CD4-positive, CD25-positive, alpha-beta regulatory T cell (primary cell): ENCODE results near the gene RPS6KA6. TPM values are rescaled to one million over a fixed set of nuclear protein-coding genes. Genes with fewer than 3 reads are reported as not detected.
"Not testable (repeated sequence)": the region's sequence is repeated elsewhere in the genome, so short reads cannot be mapped to it uniquely, and the experiment has no call there.

Source experiments
- ATAC-seq, 2 donors: fragments of 150-1000 bp; cut with Tn5 transposase; one replicate each; pipeline ENCODE4 v1.10.0; 2021; ENCODE audit warnings: low read depth in 2 of 2, moderate number of reproducible peaks in 2 of 2, moderate library complexity in 1 of 2
- DNase-seq, 3 donors: peaks; one replicate each; pipeline versions ENCODE4 v3.0.0 to v3.0.0-alpha.2; 2012 to 2022; ENCODE audit warnings: mixed read lengths in 1 of 3
- H3K27ac ChIP-seq: one replicate; pipeline ENCODE4 v1.7.0; 2013; ENCODE audit warnings: mild to moderate bottlenecking, low read length; ENCODE audit not compliant: insufficient read depth, poor library complexity, severe bottlenecking
- H3K27me3 ChIP-seq: one replicate; pipeline ENCODE4 v1.7.0; 2013; ENCODE audit warnings: low read length; ENCODE audit not compliant: control insufficient read depth, insufficient read depth
- H3K36me3 ChIP-seq: one replicate; pipeline ENCODE4 v1.7.0; 2013; ENCODE audit warnings: mild to moderate bottlenecking, low read length, moderate library complexity; ENCODE audit not compliant: control insufficient read depth, insufficient read depth
- H3K4me1 ChIP-seq: 2 replicates; pipeline ENCODE4 v1.7.0; 2013; ENCODE audit warnings: mild to moderate bottlenecking, low read length; ENCODE audit not compliant: insufficient read depth, control insufficient read depth, poor library complexity, severe bottlenecking
- H3K4me3 ChIP-seq: one replicate; pipeline ENCODE4 v1.7.0; 2013; ENCODE audit warnings: low read depth, mild to moderate bottlenecking, low read length, moderate library complexity
- H3K9me3 ChIP-seq, 2 experiments: 1 replicate in 1 of 2; 2 replicates in 1 of 2; pipeline ENCODE4 v1.7.0; 2013; ENCODE audit warnings: low read length in 2 of 2, mild to moderate bottlenecking in 1 of 2, moderate library complexity in 1 of 2; ENCODE audit not compliant: control insufficient read depth in 2 of 2
- H3K27ac Mint-ChIP-seq, 3 donors: one replicate each; pipeline ENCODE4 v1.8.0; 2020 to 2022; ENCODE audit warnings: mild to moderate bottlenecking in 3 of 3, mixed read lengths in 3 of 3, moderate library complexity in 2 of 3
- H3K27me3 Mint-ChIP-seq: one replicate; pipeline ENCODE4 v1.8.0; 2022; ENCODE audit warnings: mild to moderate bottlenecking, mixed read lengths
- H3K36me3 Mint-ChIP-seq: one replicate; pipeline ENCODE4 v1.8.0; 2020; ENCODE audit warnings: mixed read lengths
- H3K4me1 Mint-ChIP-seq, 4 donors: one replicate each; pipeline ENCODE4 v1.8.0; 2020 to 2022; ENCODE audit warnings: mixed read lengths in 4 of 4, mild to moderate bottlenecking in 1 of 4
- H3K4me3 Mint-ChIP-seq, 4 donors: one replicate each; pipeline ENCODE4 v1.8.0; 2020 to 2022; ENCODE audit warnings: mild to moderate bottlenecking in 4 of 4, mixed read lengths in 4 of 4, moderate library complexity in 3 of 4
- H3K9me3 Mint-ChIP-seq, 7 donors: one replicate each; pipeline ENCODE4 v1.8.0; 2020 to 2022; ENCODE audit warnings: mixed read lengths in 7 of 7, mild to moderate bottlenecking in 3 of 7, moderate library complexity in 2 of 7
- polyA plus RNA-seq, 4 donors: library from polyadenylated mRNA; unstranded; fragments of 300-500 nt; fragmentation: Illumina TruSeq; gene quantifications; one replicate each; pipeline ENCODE4 v1.2.3, GENCODE V29; 2021
- total RNA-seq: library from RNA; stranded (reverse); gene quantifications from one replicate; pipeline ENCODE4 v1.2.3, GENCODE V29; 2022

The RPS6KA6 gene
- total and polyA plus RNA-seq, 5 donors from 2014 or later = 0.05 to 0.06 TPM; not detected in 3

- no peaks in the 10 kb centered on the region for H3K27me3 Mint-ChIP-seq
- H3K36me3 Mint-ChIP-seq = no peaks in the 10 kb centered on the region
- DNase-seq (no peak), ATAC-seq (no peak)
- H3K9me3 Mint-ChIP-seq = peaks cover 0 to 3% (median 0%) of the 10 kb centered on the region in 7 donors
- H3K4me1 Mint-ChIP-seq = no peaks in the 10 kb centered on the region
- no peak overlapping the region for H3K4me3 Mint-ChIP-seq
- H3K36me3 ChIP-seq = no peaks in the 10 kb centered on the region
- H3K4me1 ChIP-seq = no peaks in the 10 kb centered on the region
- no peaks in the 10 kb centered on the region for H3K27me3 ChIP-seq
- H3K27ac ChIP-seq = no peak overlapping the region
- H3K4me3 ChIP-seq = no peak overlapping the region
- no peak overlapping the region for H3K27ac Mint-ChIP-seq
- no peaks in the 10 kb centered on the region for H3K9me3 ChIP-seq
Observed at GRCh38 chrX:84133023-84133422, 55.0 kb downstream of the RPS6KA6 start.

GRCh38 chrX:84123585-84123984 lies 64.4 kb downstream of the RPS6KA6 start:
- no peaks in the 10 kb centered on the region for H3K36me3 Mint-ChIP-seq
- H3K27me3 Mint-ChIP-seq = no peaks in the 10 kb centered on the region
- Histone ChIP-seq H3K9me3 (no peaks in the 10 kb centered on the region), H3K4me1 (no peaks in the 10 kb centered on the region), H3K4me3 (no peak overlapping the region), H3K27ac (no peak overlapping the region), H3K27me3 (no peaks in the 10 kb centered on the region), H3K36me3 (no peaks in the 10 kb centered on the region)
- H3K4me3 Mint-ChIP-seq = no peak overlapping the region
- peaks cover 0 to 11% (median 4%) of the 10 kb centered on the region in 7 donors for H3K9me3 Mint-ChIP-seq
- DNase-seq (no peak), ATAC-seq (no peak)
- H3K27ac Mint-ChIP-seq = no peak overlapping the region
- no peaks in the 10 kb centered on the region for H3K4me1 Mint-ChIP-seq

- Mint-ChIP-seq H3K36me3 (no peaks in the 10 kb centered on the region), H3K4me1 (no peaks in the 10 kb centered on the region), H3K4me3 (no peak overlapping the region), H3K27ac (no peak overlapping the region), H3K9me3 (peaks cover 0 to 5% (median 2%) of the 10 kb centered on the region in 7 donors), H3K27me3 (no peaks in the 10 kb centered on the region)
- no peak for ATAC-seq
- Histone ChIP-seq H3K27ac (no peak overlapping the region), H3K4me3 (no peak overlapping the region), H3K27me3 (no peaks in the 10 kb centered on the region), H3K4me1 (no peaks in the 10 kb centered on the region), H3K9me3 (no peaks in the 10 kb centered on the region), H3K36me3 (no peaks in the 10 kb centered on the region)
- no peak for DNase-seq
Observed at GRCh38 chrX:84118769-84119168, 69.2 kb downstream of the RPS6KA6 start.

GRCh38 chrX:84118315-84118714 lies 69.7 kb downstream of the RPS6KA6 start:
- Mint-ChIP-seq H3K9me3 (peaks cover 0 to 5% (median 4%) of the 10 kb centered on the region in 7 donors), H3K36me3 (no peaks in the 10 kb centered on the region), H3K4me1 (no peaks in the 10 kb centered on the region), H3K27me3 (no peaks in the 10 kb centered on the region), H3K27ac (no peak overlapping the region), H3K4me3 (no peak overlapping the region)
- Histone ChIP-seq H3K36me3 (no peaks in the 10 kb centered on the region), H3K27me3 (no peaks in the 10 kb centered on the region), H3K4me1 (no peaks in the 10 kb centered on the region), H3K27ac (no peak overlapping the region), H3K4me3 (no peak overlapping the region), H3K9me3 (no peaks in the 10 kb centered on the region)
- ATAC-seq (no peak), DNase-seq (no peak)

- no peak overlapping the region for H3K4me3 Mint-ChIP-seq
- H3K27me3 Mint-ChIP-seq = no peaks in the 10 kb centered on the region
- H3K4me1 Mint-ChIP-seq = no peaks in the 10 kb centered on the region
- no peaks in the 10 kb centered on the region for H3K36me3 Mint-ChIP-seq
- H3K4me1 ChIP-seq = no peaks in the 10 kb centered on the region
- no peaks in the 10 kb centered on the region for H3K36me3 ChIP-seq
- H3K27me3 ChIP-seq = no peaks in the 10 kb centered on the region
- no peak overlapping the region for H3K27ac ChIP-seq
- H3K4me3 ChIP-seq = no peak overlapping the region
- no peak for ATAC-seq
- H3K27ac Mint-ChIP-seq = no peak overlapping the region
- no peak for DNase-seq
- H3K9me3 Mint-ChIP-seq = peaks cover 0 to 5% (median 0%) of the 10 kb centered on the region in 7 donors
- H3K9me3 ChIP-seq = no peaks in the 10 kb centered on the region
Observed at GRCh38 chrX:84108584-84108983, 79.4 kb downstream of the RPS6KA6 start.

GRCh38 chrX:84099120-84099519 lies 88.9 kb downstream of the RPS6KA6 start:
- no peak overlapping the region for H3K27ac Mint-ChIP-seq
- H3K4me3 ChIP-seq = no peak overlapping the region
- no peak overlapping the region for H3K27ac ChIP-seq
- no peaks in the 10 kb centered on the region for H3K27me3 Mint-ChIP-seq
- ATAC-seq = no peak
- H3K4me1 ChIP-seq = no peaks in the 10 kb centered on the region
- no peaks in the 10 kb centered on the region for H3K36me3 ChIP-seq
- H3K9me3 ChIP-seq = no peaks in the 10 kb centered on the region
- no peaks in the 10 kb centered on the region for H3K36me3 Mint-ChIP-seq
- H3K4me3 Mint-ChIP-seq = no peak overlapping the region
- no peaks in the 10 kb centered on the region for H3K9me3 Mint-ChIP-seq
- no peak for DNase-seq
- no peaks in the 10 kb centered on the region for H3K27me3 ChIP-seq
- H3K4me1 Mint-ChIP-seq = no peaks in the 10 kb centered on the region

GRCh38 chrX:84079479-84080197 lies 108.4 kb downstream of the RPS6KA6 start:
- not testable (repeated sequence) for ATAC-seq

GRCh38 chrX:84078991-84079390 lies 109.0 kb downstream of the RPS6KA6 start:
- DNase-seq = no peak
- H3K9me3 Mint-ChIP-seq = peaks cover 0 to 6% (median 2%) of the 10 kb centered on the region in 7 donors

More at GRCh38 chrX:84079479-84080197, 108.4 kb downstream of the RPS6KA6 start:
- not testable (repeated sequence) for H3K27ac ChIP-seq, H3K4me3 Mint-ChIP-seq, DNase-seq, H3K4me1 ChIP-seq, H3K9me3 Mint-ChIP-seq, H3K9me3 ChIP-seq, H3K27me3 ChIP-seq, H3K36me3 Mint-ChIP-seq, H3K36me3 ChIP-seq, H3K27me3 Mint-ChIP-seq, H3K4me3 ChIP-seq, H3K4me1 Mint-ChIP-seq, H3K27ac Mint-ChIP-seq

More at GRCh38 chrX:84078991-84079390, 109.0 kb downstream of the RPS6KA6 start:
- Mint-ChIP-seq H3K27me3 (no peaks in the 10 kb centered on the region), H3K27ac (no peak overlapping the region), H3K4me3 (no peak overlapping the region), H3K36me3 (no peaks in the 10 kb centered on the region), H3K4me1 (no peaks in the 10 kb centered on the region)
- Histone ChIP-seq H3K4me3 (no peak overlapping the region), H3K27me3 (no peaks in the 10 kb centered on the region), H3K27ac (no peak overlapping the region), H3K9me3 (no peaks in the 10 kb centered on the region), H3K36me3 (no peaks in the 10 kb centered on the region), H3K4me1 (no peaks in the 10 kb centered on the region)
- no peak for ATAC-seq
